GM19438 (cell line): Measurements from ENCODE around the gene GRIA1.

Source experiments
- ATAC-seq: cut with Tn5 transposase; IDR thresholded peaks from one replicate; pipeline ENCODE4 v1.9.1; 2021; ENCODE audit warnings: low read depth; ENCODE audit not compliant: unreplicated experiment

Gene GRIA1

GRCh38 chr5:153765987-153766386 is 275.5 kb downstream of the GRIA1 start:
- ATAC-seq, result no peak

- ATAC-seq, result no peak
Observed at GRCh38 chr5:153767221-153768188, 277.0 kb downstream of the GRIA1 start.

DNA sequence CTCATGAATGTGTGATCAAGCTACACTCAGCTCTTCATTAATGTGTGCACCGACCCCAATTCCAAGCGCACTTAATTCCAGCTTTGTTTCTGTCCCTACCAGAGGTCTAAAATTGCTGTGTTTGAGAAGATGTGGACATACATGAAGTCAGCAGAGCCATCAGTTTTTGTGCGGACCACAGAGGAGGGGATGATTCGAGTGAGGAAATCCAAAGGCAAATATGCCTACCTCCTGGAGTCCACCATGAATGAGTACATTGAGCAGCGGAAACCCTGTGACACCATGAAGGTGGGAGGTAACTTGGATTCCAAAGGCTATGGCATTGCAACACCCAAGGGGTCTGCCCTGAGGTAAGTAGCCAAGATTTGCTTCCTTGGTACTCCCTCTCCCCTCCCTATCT is 279.6 kb downstream of the GRIA1 start:
- ATAC-seq, result no peak

- ATAC-seq, result no peak
Observed at GRCh38 chr5:153774686-153775085, 284.2 kb downstream of the GRIA1 start.

GRCh38 chr5:153775923-153776322 is 285.5 kb downstream of the GRIA1 start:
- ATAC-seq, result no peak

DNA sequence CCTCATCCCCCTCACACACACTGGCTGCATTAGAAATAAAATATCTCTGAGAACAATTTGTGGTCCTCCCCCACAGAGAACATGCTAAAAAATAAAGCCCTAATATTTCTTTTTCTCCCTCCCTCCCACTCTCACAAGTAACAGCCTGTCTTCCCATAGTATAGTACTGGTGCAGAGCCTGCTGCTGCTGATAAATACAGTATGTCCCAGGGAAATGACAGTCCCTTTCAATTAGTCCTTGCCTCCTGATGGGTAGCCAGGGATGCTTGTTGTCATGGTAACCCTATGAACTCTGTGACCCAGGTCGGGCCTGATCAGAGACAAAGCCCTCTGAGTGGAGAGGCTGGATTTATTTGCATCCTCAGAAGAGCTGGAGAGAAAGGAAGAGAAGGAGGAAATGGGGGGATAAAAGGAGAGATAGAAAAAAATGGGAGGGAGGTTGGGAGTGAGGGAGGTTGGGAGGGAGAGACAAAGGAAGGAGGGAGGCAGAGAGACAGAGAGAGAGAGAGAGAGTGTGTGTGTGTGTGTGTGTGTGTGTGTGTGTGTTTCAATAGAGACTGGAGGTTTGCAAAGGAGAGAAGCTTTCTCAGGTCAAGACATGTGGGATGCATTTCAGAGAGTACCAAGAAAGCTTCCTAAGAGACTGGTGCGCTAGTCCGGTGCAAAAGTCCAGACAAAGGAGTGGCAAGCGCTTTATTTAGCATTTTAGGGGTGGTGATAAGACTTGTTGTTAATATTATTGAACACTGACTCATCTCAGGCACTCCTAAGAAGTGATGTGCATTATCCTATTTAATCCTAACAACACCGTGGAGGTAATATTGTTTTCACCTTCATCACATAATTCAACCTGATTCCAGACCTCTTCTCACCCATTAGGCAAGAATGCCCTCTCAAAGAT is 287.5 kb downstream of the GRIA1 start:
- no peak for ATAC-seq

- no peak for ATAC-seq
Observed at GRCh38 chr5:153779836-153780235, 289.4 kb downstream of the GRIA1 start.

GRCh38 chr5:153780876-153781705 is 290.6 kb downstream of the GRIA1 start:
- no peak for ATAC-seq

GRCh38 chr5:153782589-153783361 is 292.3 kb downstream of the GRIA1 start:
- no peak for ATAC-seq

- no peak for ATAC-seq
Observed at GRCh38 chr5:153783362-153783658, 292.8 kb downstream of the GRIA1 start.

DNA sequence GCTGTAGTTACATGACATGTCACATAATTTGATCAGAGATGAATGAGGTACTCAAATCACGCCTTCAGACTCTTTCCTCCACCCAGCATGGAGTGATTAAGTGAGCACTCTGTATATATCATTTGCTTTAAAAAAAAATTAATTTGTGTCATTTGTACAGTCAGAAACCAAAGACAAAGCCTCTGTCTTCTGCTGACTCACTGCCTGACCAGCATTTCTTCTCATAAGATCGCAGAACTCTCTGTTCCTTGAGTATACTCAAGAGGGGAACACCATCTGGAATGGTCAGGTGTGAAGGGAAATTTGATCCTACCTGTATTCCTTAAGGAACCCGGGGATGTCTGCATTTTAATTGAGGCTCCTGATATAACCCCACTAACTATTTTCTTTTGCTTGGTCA is 293.8 kb downstream of the GRIA1 start:
- no peak for ATAC-seq

DNA sequence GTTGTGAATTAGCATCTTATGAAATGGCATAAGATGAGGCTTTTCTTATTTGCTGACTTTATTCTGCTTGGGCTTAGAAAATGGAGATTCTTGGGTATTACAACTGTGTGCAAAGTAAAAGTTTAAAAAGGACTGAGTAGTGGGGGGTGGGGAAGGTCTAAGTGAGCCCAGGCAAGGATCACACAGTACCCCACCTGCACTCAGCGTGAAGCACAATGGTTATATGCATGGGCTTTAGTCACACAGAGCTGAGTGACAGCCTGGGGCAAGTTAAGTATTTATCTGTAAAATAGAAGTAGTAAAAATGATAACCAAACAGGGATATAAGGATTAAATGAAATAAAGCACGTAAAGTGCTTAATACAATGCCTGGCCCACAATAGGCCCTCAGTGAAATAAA is 300.9 kb downstream of the GRIA1 start:
- no peak for ATAC-seq

DNA sequence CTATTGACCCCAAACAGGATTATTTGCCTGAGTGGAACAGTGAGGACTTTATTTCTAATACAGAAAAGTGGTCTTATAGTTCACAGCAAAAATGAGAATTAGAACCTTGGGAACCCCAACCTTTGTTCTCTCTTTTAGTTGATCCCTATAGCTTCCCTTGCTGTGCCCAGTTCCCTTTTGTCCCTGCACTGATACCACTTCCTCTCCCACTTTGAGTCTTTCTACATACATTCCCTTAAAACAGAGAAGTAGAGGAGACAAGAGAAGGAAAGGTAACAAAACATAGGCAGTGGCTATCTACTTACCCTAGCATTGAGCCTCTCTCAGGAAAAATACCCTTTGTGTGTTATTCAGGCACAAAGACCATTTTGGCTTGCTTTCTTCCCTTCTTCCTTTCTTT is 301.8 kb downstream of the GRIA1 start:
- ATAC-seq, result no peak

- ATAC-seq, result no peak
Observed at GRCh38 chr5:153793699-153794098, 303.2 kb downstream of the GRIA1 start.

DNA sequence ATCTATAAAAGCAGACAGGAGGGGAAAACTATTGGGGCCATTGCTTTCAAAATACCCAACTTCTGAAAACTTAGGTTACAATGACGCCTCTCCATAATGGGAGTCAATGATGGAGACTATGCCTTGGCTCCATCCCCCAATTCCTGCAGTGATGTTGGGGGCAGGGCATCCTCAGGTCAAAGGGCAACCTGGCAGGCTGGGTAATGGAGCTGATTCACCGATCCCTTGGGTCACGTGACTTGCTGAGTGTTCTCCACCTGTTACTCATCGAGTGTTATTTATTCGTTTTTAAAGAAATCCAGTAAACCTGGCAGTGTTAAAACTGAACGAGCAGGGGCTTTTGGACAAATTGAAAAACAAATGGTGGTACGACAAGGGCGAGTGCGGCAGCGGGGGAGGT is 303.9 kb downstream of the GRIA1 start:
- no peak for ATAC-seq

- no peak for ATAC-seq
Observed at GRCh38 chr5:153796527-153796926, 306.1 kb downstream of the GRIA1 start.

- ATAC-seq, result no peak
Observed at GRCh38 chr5:153797484-153797883, 307.0 kb downstream of the GRIA1 start.

GRCh38 chr5:153798830-153799229 is 308.4 kb downstream of the GRIA1 start:
- ATAC-seq, result no peak

- no peak for ATAC-seq
Observed at GRCh38 chr5:153799466-153799865, 309.0 kb downstream of the GRIA1 start.
